Cardiac muscle cell (in vitro differentiated cells and primary cell): Measurements from ENCODE around the gene IQGAP3. TPM values are rescaled to one million over a fixed set of nuclear protein-coding genes. Genes with fewer than 3 reads are reported as not detected.

Experiments
- DNase-seq, 2 donors: peaks; one replicate each; pipeline versions ENCODE4 v3.0.0 to v3.0.0-alpha.2; 2010 to 2017; ENCODE audit warnings: low read depth in 1 of 2, low spot score in 1 of 2
- H3K27ac ChIP-seq: fragments of 200-600 bp; sonication (generic); 2 replicates; pipeline ENCODE4 v1.5.1; 2016
- H3K27me3 ChIP-seq: fragments of 200-600 bp; sonication (generic); 2 replicates; pipeline ENCODE4 v1.6.0; 2016; ENCODE audit warnings: control low read depth
- H3K36me3 ChIP-seq: fragments of 200-600 bp; sonication (generic); 2 replicates; pipeline ENCODE4 v1.5.1; 2016; ENCODE audit warnings: control low read depth
- H3K4me1 ChIP-seq: fragments of 200-600 bp; sonication (generic); 2 replicates; pipeline ENCODE4 v1.8.1; 2017; ENCODE audit warnings: low read depth, mild to moderate bottlenecking, mixed run types
- H3K4me3 ChIP-seq: fragments of 200-600 bp; sonication (generic); 2 replicates; pipeline ENCODE4 v1.5.1; 2016; ENCODE audit warnings: mild to moderate bottlenecking
- H3K9me3 ChIP-seq: fragments of 200-600 bp; sonication (generic); 2 replicates; pipeline ENCODE4 v1.5.1; 2017; ENCODE audit warnings: low read depth, mild to moderate bottlenecking, control low read depth
- polyA plus RNA-seq: library from polyadenylated mRNA; unstranded; fragments of >200 nt; fragmentation: Nextera tagmentation; extraction: Ambion mirVana; gene quantifications from 2 replicates; pipeline ENCODE4 v1.2.1, GENCODE V29; 2016
- total RNA-seq: library from RNA; depleted of rRNA; stranded (reverse); fragments of >200 nt; gene quantifications from 2 replicates; pipeline ENCODE4 v1.2.3, GENCODE V29; 2016
- TF ChIP-seq, protein P1 (sequence below): IDR thresholded peaks from 2 replicates; pipeline ENCODE4 v1.5.1; 2012; ENCODE audit warnings: low read depth, mild to moderate bottlenecking, low read length

The IQGAP3 gene
- total and polyA plus RNA-seq, 2 experiments from 2014 or later = 0.95 to 31.8 TPM

DNA sequence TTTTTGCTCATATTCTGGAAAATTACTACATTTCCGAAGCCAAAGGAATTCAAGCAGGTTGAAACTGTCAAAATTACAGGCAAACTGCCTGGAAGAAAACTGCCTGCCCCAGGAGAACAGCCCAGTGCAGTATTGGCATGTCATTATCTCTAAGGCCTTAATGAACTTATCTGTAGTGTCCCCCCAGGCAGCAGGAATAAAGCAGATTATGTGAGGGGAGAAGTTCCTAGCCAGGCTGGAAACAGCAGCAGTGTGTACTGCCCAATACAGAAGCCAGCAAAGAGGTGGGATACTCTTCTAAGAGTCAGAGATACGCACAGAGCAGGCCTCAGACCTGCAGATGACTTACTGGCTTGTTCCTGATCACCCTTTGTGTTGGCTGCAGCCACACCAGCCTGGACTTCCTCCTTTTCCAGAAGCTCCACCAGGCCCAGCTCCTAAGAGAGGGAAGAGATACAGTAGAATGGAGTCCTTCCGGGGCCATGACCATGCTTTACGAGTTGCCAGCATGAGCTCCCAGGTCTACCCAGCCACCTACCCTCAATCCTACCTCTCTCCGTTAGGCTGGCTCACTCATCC lies 11.7 kb downstream of the IQGAP3 start:
- H3K9me3 ChIP-seq = no peaks in the 10 kb centered on the region
- no peak overlapping the region for H3K27ac ChIP-seq
- TF ChIP-seq, protein P1, sequence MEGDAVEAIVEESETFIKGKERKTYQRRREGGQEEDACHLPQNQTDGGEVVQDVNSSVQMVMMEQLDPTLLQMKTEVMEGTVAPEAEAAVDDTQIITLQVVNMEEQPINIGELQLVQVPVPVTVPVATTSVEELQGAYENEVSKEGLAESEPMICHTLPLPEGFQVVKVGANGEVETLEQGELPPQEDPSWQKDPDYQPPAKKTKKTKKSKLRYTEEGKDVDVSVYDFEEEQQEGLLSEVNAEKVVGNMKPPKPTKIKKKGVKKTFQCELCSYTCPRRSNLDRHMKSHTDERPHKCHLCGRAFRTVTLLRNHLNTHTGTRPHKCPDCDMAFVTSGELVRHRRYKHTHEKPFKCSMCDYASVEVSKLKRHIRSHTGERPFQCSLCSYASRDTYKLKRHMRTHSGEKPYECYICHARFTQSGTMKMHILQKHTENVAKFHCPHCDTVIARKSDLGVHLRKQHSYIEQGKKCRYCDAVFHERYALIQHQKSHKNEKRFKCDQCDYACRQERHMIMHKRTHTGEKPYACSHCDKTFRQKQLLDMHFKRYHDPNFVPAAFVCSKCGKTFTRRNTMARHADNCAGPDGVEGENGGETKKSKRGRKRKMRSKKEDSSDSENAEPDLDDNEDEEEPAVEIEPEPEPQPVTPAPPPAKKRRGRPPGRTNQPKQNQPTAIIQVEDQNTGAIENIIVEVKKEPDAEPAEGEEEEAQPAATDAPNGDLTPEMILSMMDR = no peak
- no peaks in the 10 kb centered on the region for H3K27me3 ChIP-seq
- no peak overlapping the region for H3K4me3 ChIP-seq
- H3K4me1 ChIP-seq = peaks cover 17% of the 10 kb centered on the region
- no peaks in the 10 kb centered on the region for H3K36me3 ChIP-seq
- no peak for DNase-seq

DNA sequence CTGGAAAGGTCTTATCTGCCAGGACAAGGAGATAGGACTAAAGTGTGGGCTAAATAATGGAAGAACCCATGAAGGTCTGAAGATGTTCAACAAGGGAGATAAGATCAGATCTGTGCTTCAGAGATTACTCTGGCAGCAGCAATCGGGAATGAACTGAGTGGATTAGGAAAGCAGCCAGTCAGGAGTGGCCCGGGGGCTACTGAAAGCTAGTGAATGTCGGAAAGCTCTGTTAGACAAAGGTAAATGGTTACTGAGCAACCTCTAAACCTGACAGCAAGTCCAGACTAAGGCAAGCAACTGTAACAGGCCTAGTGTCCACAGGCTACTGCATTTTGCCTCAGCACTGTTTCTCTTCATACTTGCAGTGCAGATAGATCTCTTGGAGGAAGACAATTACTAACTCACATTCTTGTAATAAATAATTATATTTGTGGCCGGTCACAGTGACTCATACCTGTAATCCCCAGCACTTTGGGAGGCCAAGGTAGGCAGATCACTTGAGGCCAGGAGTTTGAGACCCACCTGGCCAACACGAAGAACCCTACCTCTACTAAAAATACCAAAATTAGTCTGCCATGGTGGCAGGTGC lies 12.5 kb downstream of the IQGAP3 start:
- Histone ChIP-seq H3K9me3 (no peaks in the 10 kb centered on the region), H3K4me3 (no peak overlapping the region), H3K4me1 (peaks cover 17% of the 10 kb centered on the region), H3K36me3 (no peaks in the 10 kb centered on the region), H3K27ac (no peak overlapping the region), H3K27me3 (no peaks in the 10 kb centered on the region)
- DNase-seq = no peak
- TF ChIP-seq, protein P1 = no peak

DNA sequence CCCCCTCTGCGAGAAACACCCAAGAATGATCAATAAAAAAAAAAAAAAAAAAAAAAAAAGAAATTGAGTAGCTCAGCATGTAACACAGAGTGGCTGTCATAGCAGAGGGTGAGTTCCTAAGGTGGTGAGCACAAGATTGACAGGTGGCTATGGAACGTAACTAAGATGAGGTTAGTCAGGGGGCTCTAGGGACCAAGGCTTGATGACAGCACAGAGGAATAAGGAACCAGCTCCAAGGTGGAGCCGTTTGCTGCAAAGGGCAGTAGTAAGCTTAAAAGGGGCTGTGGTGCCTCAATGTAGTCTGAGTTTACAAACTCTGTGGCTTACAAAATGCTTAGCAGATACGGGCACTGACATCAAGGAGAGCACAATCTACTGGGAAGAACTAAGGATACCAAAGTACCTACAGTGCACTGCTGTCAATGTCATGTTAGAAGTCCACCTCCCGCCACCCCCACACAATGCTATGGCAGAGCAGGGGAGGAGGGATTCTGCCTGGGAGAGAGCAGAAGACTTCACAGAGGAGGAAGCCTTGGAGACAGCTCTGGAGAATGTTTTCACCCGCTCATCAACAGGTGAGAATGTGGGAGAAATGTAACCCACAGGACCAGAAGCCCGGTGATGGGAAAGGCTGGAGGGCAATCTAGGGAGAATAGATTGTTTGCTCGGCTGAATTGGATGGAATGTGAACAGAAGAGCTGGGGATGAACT lies 13.1 kb downstream of the IQGAP3 start:
- H3K4me1 ChIP-seq = peaks cover 17% of the 10 kb centered on the region
- no peak overlapping the region for H3K4me3 ChIP-seq
- no peaks in the 10 kb centered on the region for H3K27me3 ChIP-seq
- TF ChIP-seq, protein P1 = no peak
- no peaks in the 10 kb centered on the region for H3K36me3 ChIP-seq
- H3K27ac ChIP-seq = no peak overlapping the region
- no peaks in the 10 kb centered on the region for H3K9me3 ChIP-seq
- DNase-seq = peak in 1 of 2 donors; percentile 36

DNA sequence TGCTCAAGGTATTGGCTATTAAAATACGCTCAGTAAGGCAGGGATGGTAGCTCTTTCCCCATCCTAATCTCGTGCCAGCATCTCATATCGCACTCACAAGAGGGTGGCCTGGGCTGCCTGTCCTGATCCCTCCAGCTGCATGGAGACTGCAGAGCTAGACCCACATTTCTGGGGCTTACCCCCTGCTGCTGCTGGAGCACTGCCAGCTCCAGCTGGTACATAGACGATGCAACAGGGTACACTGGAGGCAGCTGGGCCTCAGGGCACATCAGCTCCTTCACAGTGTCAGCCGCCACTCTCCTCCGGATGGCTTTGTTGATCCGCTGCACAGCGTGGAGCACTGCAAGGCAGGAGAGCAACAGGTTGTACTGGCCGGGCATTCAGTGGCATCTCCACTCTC lies 16.0 kb downstream of the IQGAP3 start:
- Histone ChIP-seq H3K27me3 (no peaks in the 10 kb centered on the region), H3K27ac (no peak overlapping the region), H3K4me1 (peaks cover 17% of the 10 kb centered on the region), H3K36me3 (no peaks in the 10 kb centered on the region), H3K9me3 (no peaks in the 10 kb centered on the region), H3K4me3 (no peak overlapping the region)
- DNase-seq = no peak
- TF ChIP-seq, protein P1 = no peak

DNA sequence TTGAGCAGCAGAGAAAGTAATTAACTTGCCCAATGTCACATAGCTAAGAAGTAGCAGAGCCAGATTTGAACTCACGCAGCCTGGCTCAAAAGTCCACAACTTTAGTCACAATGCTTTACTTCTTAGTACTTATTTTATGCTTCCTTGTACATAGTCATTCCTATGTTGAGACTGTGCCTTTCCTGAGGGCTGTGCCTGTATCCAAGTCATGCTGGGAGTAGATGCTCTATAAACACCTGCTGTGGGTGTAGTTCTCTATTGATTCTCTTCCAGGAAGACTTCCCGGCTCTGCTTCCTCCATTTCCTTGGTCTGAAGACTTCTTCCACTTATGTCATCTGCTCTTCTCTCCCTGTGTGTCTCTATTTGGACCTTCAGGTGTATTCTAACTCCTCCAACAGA lies 16.6 kb downstream of the IQGAP3 start:
- Histone ChIP-seq H3K4me3 (no peak overlapping the region), H3K36me3 (no peaks in the 10 kb centered on the region), H3K27ac (no peak overlapping the region), H3K27me3 (no peaks in the 10 kb centered on the region), H3K9me3 (no peaks in the 10 kb centered on the region), H3K4me1 (peaks cover 17% of the 10 kb centered on the region)
- TF ChIP-seq, protein P1 = no peak
- DNase-seq = no peak
